ENCODE data around the gene TNS3. TPM values are rescaled to one million over a fixed set of nuclear protein-coding genes. Genes with fewer than 3 reads are reported as not detected.

TNS3 gene
- total RNA-seq, 1 experiment from 2014 or later, result 9.5 TPM

- DNase-seq, result no peak
- H3K27ac ChIP-seq (ENCODE audit: insufficient read length, low read depth, low read length), result no peak overlapping the region
These were observed 138.9 kb downstream of the TNS3 start for GRCh38 chr7:47443049-47443448.

More at GRCh38 chr7:47443049-47443448, 138.9 kb downstream of the TNS3 start:
- Mint-ChIP-seq H3K27me3 (ENCODE audit: low read depth) (peaks cover 6% of the 10 kb centered on the region), H3K27ac (peak overlapping the region in 1 of 3 experiments; percentile 66; a peak in 2 of 7 replicates), H3K4me3 (no peak overlapping the region), H3K9me3 (no peaks in the 10 kb centered on the region), H3K4me1 (peaks cover 6 to 12% of the 10 kb centered on the region in 2 experiments), H3K36me3 (ENCODE audit: insufficient read depth in 1 of 3, low read depth in 3 of 3) (peaks cover 0 to 7% (median 0%) of the 10 kb centered on the region in 3 experiments; a peak in 4 of 7 replicates)
- Histone ChIP-seq H3K79me2 (ENCODE audit: insufficient read depth, low read length) (no peaks in the 10 kb centered on the region), H2AFZ (ENCODE audit: low read length) (no peak overlapping the region), H3K14ac (ENCODE audit: insufficient read depth, low read length) (no peak overlapping the region), H4K20me1 (ENCODE audit: control insufficient read depth, insufficient read depth, insufficient read length) (no peaks in the 10 kb centered on the region), H3K4me1 (ENCODE audit: insufficient read depth, low read length) (no peaks in the 10 kb centered on the region), H3K4ac (ENCODE audit: low read depth, low read length) (no peak overlapping the region), H3K23ac (ENCODE audit: insufficient read length, low read depth, low read length) (no peak overlapping the region), H4K5ac (ENCODE audit: insufficient read length, low read depth, low read length) (no peak overlapping the region), H3K23me2 (ENCODE audit: insufficient read length, low read depth, low read length, poor library complexity, severe bottlenecking) (no peaks in the 10 kb centered on the region), H2BK5ac (ENCODE audit: insufficient read length, low read length) (no peak overlapping the region), H3K27me3 (ENCODE audit: insufficient read depth, low read length) (no peaks in the 10 kb centered on the region), H3K9me3 (ENCODE audit: control insufficient read depth, low read depth, low read length) (no peaks in the 10 kb centered on the region), H2BK120ac (ENCODE audit: low read depth, low read length, poor library complexity, severe bottlenecking) (no peak overlapping the region), H3K4me2 (ENCODE audit: insufficient read depth, insufficient read length, low read length) (no peak overlapping the region), H3T11ph (ENCODE audit: low read length) (no peak overlapping the region), H3K9ac (ENCODE audit: extremely low read depth, insufficient read length, low read length) (no peak overlapping the region), H2BK20ac (ENCODE audit: low read depth, low read length, poor library complexity, severe bottlenecking) (no peak overlapping the region), H4K8ac (replicated peaks; ENCODE audit: insufficient read length, low read depth, low read length) (no peak overlapping the region), H4K91ac (ENCODE audit: insufficient read length, low read depth, low read length) (no peak overlapping the region), H3K79me1 (ENCODE audit: insufficient read depth, low read depth, low read length, poor library complexity, severe bottlenecking) (no peaks in the 10 kb centered on the region), H3K18ac (ENCODE audit: insufficient read length, low read depth, low read length) (no peak overlapping the region), H2BK15ac (ENCODE audit: low read depth, low read length) (no peak overlapping the region), H2BK12ac (ENCODE audit: insufficient read length, low read depth, low read length) (no peak overlapping the region), H3K56ac (ENCODE audit: insufficient read length, low read depth, low read length) (no peak overlapping the region), H2AK5ac (ENCODE audit: insufficient read length, low read length) (no peak overlapping the region)
- TF ChIP-seq CTCF (conservative IDR thresholded peaks at IDR 0.05), result no peak
- WGBS (ENCODE audit: extremely low coverage, insufficient read length, low lambda C conversion rate), result no CpG with 5 or more reads among the region's 8 CpGs
